WTC11 (cell line): ENCODE data around the gene MAPT. TPM values are rescaled to one million over a fixed set of nuclear protein-coding genes. Genes with fewer than 3 reads are reported as not detected.

Experiments used
- ATAC-seq: fragments of 200-7000 bp; cut with Tn5 transposase; 2 replicates; pipeline ENCODE4 v1.10.0; 2021; ENCODE audit warnings: mild to moderate bottlenecking, moderate library complexity
- CTCF ChIA-PET: fragments of 300-600 bp; sonication (Branson Sonifier 250); formaldehyde crosslinking; loops from one replicate; lab custom pipeline; 2021; ENCODE audit warnings: antibody characterized with exemption; lab: Charles Lee
- POLR2A ChIA-PET: fragments of 350-600 bp; sonication (Branson Sonifier 250); formaldehyde crosslinking; loops from one replicate; lab custom pipeline; 2021; ENCODE audit warnings: antibody characterized with exemption; lab: Charles Lee
- DNase-seq: peaks from one replicate; pipeline ENCODE4 v3.0.0; 2021; ENCODE audit warnings: low spot score
- H3K27ac Mint-ChIP-seq: 2 replicates; pipeline ENCODE4 v1.8.0; 2021; ENCODE audit warnings: mixed read lengths
- H3K27me3 Mint-ChIP-seq: 2 replicates; pipeline ENCODE4 v1.8.0; 2021; ENCODE audit warnings: low read depth, mild to moderate bottlenecking, moderate library complexity, mixed read lengths
- H3K36me3 Mint-ChIP-seq: 2 replicates; pipeline ENCODE4 v1.8.0; 2021; ENCODE audit warnings: mixed read lengths
- H3K4me1 Mint-ChIP-seq: 2 replicates; pipeline ENCODE4 v1.8.0; 2022; ENCODE audit warnings: mixed read lengths
- H3K4me3 Mint-ChIP-seq: 2 replicates; pipeline ENCODE4 v1.8.0; 2021; ENCODE audit warnings: mild to moderate bottlenecking, moderate library complexity, mixed read lengths
- H3K9me3 Mint-ChIP-seq: 2 replicates; pipeline ENCODE4 v1.8.0; 2021; ENCODE audit warnings: mixed read lengths
- CBFB ChIP-seq: sonication (generic); formaldehyde crosslinking; IDR thresholded peaks from 2 replicates; pipeline ENCODE4 v1.8.1; 2022; ENCODE audit warnings: mild to moderate bottlenecking, low read depth, missing genetic modification reagents
- ETV6 ChIP-seq: sonication (generic); formaldehyde crosslinking; IDR thresholded peaks from 2 replicates; pipeline ENCODE4 v1.8.1; 2022; ENCODE audit warnings: mild to moderate bottlenecking, missing genetic modification reagents
- FOXP1 ChIP-seq: sonication (generic); formaldehyde crosslinking; IDR thresholded peaks from 2 replicates; pipeline ENCODE4 v1.8.0; 2022; ENCODE audit warnings: missing genetic modification reagents, mild to moderate bottlenecking, moderate library complexity, borderline replicate concordance
- JUN ChIP-seq: sonication (generic); formaldehyde crosslinking; IDR thresholded peaks from 2 replicates; pipeline ENCODE4 v1.8.0; 2023; ENCODE audit warnings: mild to moderate bottlenecking, missing genetic modification reagents
- KAT7 ChIP-seq: sonication (generic); formaldehyde crosslinking; IDR thresholded peaks from 2 replicates; pipeline ENCODE4 v1.8.1; 2023; ENCODE audit warnings: missing genetic modification reagents, mild to moderate bottlenecking, borderline replicate concordance
- SMAD3 ChIP-seq: sonication (generic); formaldehyde crosslinking; IDR thresholded peaks from 2 replicates; pipeline ENCODE4 v1.8.0; 2022; ENCODE audit warnings: missing genetic modification reagents, mild to moderate bottlenecking, borderline replicate concordance
- ZBTB21 ChIP-seq: sonication (generic); formaldehyde crosslinking; IDR thresholded peaks from 2 replicates; pipeline ENCODE4 v1.8.1; 2023; ENCODE audit warnings: mild to moderate bottlenecking, missing genetic modification reagents, borderline replicate concordance
- ZNF219 ChIP-seq: sonication (generic); formaldehyde crosslinking; IDR thresholded peaks from 2 replicates; pipeline ENCODE4 v1.8.0; 2023; ENCODE audit warnings: missing genetic modification reagents, mild to moderate bottlenecking, borderline replicate concordance
- ZNF317 ChIP-seq: sonication (generic); formaldehyde crosslinking; IDR thresholded peaks from 2 replicates; pipeline ENCODE4 v1.8.1; 2023; ENCODE audit warnings: low read depth, mild to moderate bottlenecking, moderate library complexity, missing genetic modification reagents, borderline replicate concordance
- ZNF396 ChIP-seq: fragments of 250-450 bp; sonication (Bioruptor Pico); IDR thresholded peaks from 2 replicates; pipeline ENCODE4 v1.8.0; 2021; ENCODE audit warnings: mild to moderate bottlenecking, moderate library complexity, borderline replicate concordance
- ZNF416 ChIP-seq: fragments of 250-450 bp; sonication (Bioruptor Pico); IDR thresholded peaks from 2 replicates; pipeline ENCODE4 v1.9.0; 2021; ENCODE audit warnings: mild to moderate bottlenecking, inconsistent platforms
- total RNA-seq: library from RNA; stranded (reverse); gene quantifications from 3 replicates; pipeline ENCODE4 v1.2.3, GENCODE V29; 2021
- TF ChIP-seq, protein P1 (sequence below): sonication (generic); formaldehyde crosslinking; IDR thresholded peaks from 2 replicates; pipeline ENCODE4 v1.8.1; 2023; ENCODE audit warnings: mild to moderate bottlenecking, missing genetic modification reagents
- TF ChIP-seq, protein P2 (sequence below): sonication (generic); formaldehyde crosslinking; conservative IDR thresholded peaks from 2 replicates; pipeline ENCODE4 v1.8.1; 2023; ENCODE audit warnings: mild to moderate bottlenecking, low read depth, missing genetic modification reagents, moderate library complexity
- TF ChIP-seq, protein P3 (sequence below): sonication (generic); formaldehyde crosslinking; IDR thresholded peaks from 2 replicates; pipeline ENCODE4 v1.8.1; 2023; ENCODE audit warnings: mild to moderate bottlenecking, missing genetic modification reagents, borderline replicate concordance
- TF ChIP-seq, protein P4 (sequence below): sonication (generic); formaldehyde crosslinking; IDR thresholded peaks from 2 replicates; pipeline ENCODE4 v1.8.0; 2022; ENCODE audit warnings: mild to moderate bottlenecking, missing genetic modification reagents
- TF ChIP-seq, protein P5 (sequence below): sonication (generic); formaldehyde crosslinking; IDR thresholded peaks from 2 replicates; pipeline ENCODE4 v1.8.0; 2022; ENCODE audit warnings: mild to moderate bottlenecking, missing genetic modification reagents
- TF ChIP-seq, protein P6 (sequence below): fragments of 250-450 bp; sonication (Bioruptor Pico); IDR thresholded peaks from 2 replicates; pipeline ENCODE4 v1.9.0; 2021; ENCODE audit warnings: moderate library complexity, mild to moderate bottlenecking, inconsistent platforms, borderline replicate concordance
- TF ChIP-seq, protein P7 (sequence below): fragments of 250-450 bp; sonication (Bioruptor Pico); IDR thresholded peaks from 2 replicates; pipeline ENCODE4 v1.9.0; 2021; ENCODE audit warnings: mild to moderate bottlenecking
- TF ChIP-seq, protein P8 (sequence below): sonication (generic); formaldehyde crosslinking; IDR thresholded peaks from 2 replicates; pipeline ENCODE4 v1.8.1; 2022; ENCODE audit warnings: missing genetic modification reagents, borderline replicate concordance

MAPT gene
- total RNA-seq, 1 experiment from 2014 or later, result 2.2 TPM

DNA sequence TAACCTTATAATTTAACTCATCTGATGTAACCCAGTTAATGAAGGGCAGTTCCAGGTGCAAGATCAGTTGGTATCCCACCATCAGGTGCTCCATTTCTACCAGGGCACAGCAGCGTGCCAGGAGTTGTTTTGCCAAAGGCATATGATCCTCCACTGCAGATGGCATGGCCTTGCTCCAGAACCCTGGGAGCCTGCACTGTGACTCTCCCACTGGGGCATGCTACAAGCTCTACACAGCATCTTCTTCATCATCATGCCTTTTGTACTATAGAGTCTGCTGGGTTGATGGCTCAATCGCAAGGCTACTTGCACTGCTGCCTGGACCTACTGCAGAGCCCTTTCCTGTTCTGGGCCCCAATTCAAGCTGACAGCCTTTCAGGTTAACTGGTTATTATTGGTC is 11.3 kb upstream of the MAPT start:
- peaks cover 19% of the 10 kb centered on the region for H3K27me3 Mint-ChIP-seq
- DNase-seq (no peak), ATAC-seq (no peak)
- TF ChIP-seq CBFB (CRISPR knock-in tag), result no peak
- TF ChIP-seq KAT7 (CRISPR knock-in tag), result no peak
- TF ChIP-seq, protein P1, sequence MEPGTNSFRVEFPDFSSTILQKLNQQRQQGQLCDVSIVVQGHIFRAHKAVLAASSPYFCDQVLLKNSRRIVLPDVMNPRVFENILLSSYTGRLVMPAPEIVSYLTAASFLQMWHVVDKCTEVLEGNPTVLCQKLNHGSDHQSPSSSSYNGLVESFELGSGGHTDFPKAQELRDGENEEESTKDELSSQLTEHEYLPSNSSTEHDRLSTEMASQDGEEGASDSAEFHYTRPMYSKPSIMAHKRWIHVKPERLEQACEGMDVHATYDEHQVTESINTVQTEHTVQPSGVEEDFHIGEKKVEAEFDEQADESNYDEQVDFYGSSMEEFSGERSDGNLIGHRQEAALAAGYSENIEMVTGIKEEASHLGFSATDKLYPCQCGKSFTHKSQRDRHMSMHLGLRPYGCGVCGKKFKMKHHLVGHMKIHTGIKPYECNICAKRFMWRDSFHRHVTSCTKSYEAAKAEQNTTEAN, result no peak
- TF ChIP-seq ETV6, result no peak
- no peak for TF ChIP-seq FOXP1 (CRISPR knock-in tag)
- no peak for TF ChIP-seq ZNF396 (CRISPR knock-in tag)
- TF ChIP-seq, protein P2, sequence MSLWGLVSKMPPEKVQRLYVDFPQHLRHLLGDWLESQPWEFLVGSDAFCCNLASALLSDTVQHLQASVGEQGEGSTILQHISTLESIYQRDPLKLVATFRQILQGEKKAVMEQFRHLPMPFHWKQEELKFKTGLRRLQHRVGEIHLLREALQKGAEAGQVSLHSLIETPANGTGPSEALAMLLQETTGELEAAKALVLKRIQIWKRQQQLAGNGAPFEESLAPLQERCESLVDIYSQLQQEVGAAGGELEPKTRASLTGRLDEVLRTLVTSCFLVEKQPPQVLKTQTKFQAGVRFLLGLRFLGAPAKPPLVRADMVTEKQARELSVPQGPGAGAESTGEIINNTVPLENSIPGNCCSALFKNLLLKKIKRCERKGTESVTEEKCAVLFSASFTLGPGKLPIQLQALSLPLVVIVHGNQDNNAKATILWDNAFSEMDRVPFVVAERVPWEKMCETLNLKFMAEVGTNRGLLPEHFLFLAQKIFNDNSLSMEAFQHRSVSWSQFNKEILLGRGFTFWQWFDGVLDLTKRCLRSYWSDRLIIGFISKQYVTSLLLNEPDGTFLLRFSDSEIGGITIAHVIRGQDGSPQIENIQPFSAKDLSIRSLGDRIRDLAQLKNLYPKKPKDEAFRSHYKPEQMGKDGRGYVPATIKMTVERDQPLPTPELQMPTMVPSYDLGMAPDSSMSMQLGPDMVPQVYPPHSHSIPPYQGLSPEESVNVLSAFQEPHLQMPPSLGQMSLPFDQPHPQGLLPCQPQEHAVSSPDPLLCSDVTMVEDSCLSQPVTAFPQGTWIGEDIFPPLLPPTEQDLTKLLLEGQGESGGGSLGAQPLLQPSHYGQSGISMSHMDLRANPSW, result no peak
- TF ChIP-seq, protein P3, sequence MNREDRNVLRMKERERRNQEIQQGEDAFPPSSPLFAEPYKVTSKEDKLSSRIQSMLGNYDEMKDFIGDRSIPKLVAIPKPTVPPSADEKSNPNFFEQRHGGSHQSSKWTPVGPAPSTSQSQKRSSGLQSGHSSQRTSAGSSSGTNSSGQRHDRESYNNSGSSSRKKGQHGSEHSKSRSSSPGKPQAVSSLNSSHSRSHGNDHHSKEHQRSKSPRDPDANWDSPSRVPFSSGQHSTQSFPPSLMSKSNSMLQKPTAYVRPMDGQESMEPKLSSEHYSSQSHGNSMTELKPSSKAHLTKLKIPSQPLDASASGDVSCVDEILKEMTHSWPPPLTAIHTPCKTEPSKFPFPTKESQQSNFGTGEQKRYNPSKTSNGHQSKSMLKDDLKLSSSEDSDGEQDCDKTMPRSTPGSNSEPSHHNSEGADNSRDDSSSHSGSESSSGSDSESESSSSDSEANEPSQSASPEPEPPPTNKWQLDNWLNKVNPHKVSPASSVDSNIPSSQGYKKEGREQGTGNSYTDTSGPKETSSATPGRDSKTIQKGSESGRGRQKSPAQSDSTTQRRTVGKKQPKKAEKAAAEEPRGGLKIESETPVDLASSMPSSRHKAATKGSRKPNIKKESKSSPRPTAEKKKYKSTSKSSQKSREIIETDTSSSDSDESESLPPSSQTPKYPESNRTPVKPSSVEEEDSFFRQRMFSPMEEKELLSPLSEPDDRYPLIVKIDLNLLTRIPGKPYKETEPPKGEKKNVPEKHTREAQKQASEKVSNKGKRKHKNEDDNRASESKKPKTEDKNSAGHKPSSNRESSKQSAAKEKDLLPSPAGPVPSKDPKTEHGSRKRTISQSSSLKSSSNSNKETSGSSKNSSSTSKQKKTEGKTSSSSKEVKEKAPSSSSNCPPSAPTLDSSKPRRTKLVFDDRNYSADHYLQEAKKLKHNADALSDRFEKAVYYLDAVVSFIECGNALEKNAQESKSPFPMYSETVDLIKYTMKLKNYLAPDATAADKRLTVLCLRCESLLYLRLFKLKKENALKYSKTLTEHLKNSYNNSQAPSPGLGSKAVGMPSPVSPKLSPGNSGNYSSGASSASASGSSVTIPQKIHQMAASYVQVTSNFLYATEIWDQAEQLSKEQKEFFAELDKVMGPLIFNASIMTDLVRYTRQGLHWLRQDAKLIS (CRISPR knock-in tag), result no peak
- no peak for TF ChIP-seq JUN
- TF ChIP-seq, protein P4, sequence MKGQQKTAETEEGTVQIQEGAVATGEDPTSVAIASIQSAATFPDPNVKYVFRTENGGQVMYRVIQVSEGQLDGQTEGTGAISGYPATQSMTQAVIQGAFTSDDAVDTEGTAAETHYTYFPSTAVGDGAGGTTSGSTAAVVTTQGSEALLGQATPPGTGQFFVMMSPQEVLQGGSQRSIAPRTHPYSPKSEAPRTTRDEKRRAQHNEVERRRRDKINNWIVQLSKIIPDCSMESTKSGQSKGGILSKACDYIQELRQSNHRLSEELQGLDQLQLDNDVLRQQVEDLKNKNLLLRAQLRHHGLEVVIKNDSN (CRISPR knock-in tag), result no peak
- ChIA-PET POLR2A (no interaction called here), CTCF (no interaction called here)
- H3K27ac Mint-ChIP-seq, result no peak overlapping the region
- no peaks in the 10 kb centered on the region for H3K9me3 Mint-ChIP-seq
- H3K36me3 Mint-ChIP-seq, result no peaks in the 10 kb centered on the region
- no peak overlapping the region for H3K4me3 Mint-ChIP-seq
- no peaks in the 10 kb centered on the region for H3K4me1 Mint-ChIP-seq

DNA sequence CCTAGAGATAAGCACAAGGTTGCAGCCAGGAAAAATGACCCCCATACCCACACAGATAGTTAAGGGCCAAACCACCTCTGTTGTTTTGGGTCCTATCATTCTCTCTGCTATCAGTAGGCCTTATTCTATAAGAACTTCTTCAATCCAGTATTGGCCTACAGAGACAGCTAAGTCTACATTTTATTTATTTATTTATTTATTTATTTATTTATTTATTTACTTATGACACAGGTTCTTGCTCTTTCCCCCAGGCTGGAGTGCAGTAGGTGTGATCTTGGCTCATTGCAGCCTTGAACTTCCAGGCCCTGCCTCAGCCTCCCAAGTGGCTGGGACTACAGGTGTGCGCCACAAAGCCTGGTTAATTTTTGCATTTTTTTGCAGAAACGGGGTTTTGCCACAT is 7.5 kb upstream of the MAPT start:
- ChIA-PET POLR2A (no interaction called here), CTCF (no interaction called here)
- Mint-ChIP-seq H3K27me3 (peaks cover 22% of the 10 kb centered on the region), H3K9me3 (no peaks in the 10 kb centered on the region), H3K36me3 (no peaks in the 10 kb centered on the region), H3K27ac (no peak overlapping the region), H3K4me1 (no peaks in the 10 kb centered on the region), H3K4me3 (no peak overlapping the region)
- no peak for ATAC-seq
- DNase-seq, result no peak
- TF ChIP-seq ZNF416 (CRISPR knock-in tag) (no peak), ZNF317 (CRISPR knock-in tag) (no peak), ZBTB21 (CRISPR knock-in tag) (no peak), ZNF219 (no peak), SMAD3 (no peak)
- TF ChIP-seq, protein P5, sequence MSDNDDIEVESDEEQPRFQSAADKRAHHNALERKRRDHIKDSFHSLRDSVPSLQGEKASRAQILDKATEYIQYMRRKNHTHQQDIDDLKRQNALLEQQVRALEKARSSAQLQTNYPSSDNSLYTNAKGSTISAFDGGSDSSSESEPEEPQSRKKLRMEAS (CRISPR knock-in tag), result no peak
- TF ChIP-seq, protein P6, sequence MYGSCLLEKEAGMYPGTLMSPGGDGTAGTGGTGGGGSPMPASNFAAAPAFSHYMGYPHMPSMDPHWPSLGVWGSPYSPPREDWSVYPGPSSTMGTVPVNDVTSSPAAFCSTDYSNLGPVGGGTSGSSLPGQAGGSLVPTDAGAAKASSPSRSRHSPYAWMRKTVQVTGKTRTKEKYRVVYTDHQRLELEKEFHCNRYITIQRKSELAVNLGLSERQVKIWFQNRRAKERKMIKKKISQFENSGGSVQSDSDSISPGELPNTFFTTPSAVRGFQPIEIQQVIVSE (CRISPR knock-in tag), result no peak
- TF ChIP-seq, protein P7, sequence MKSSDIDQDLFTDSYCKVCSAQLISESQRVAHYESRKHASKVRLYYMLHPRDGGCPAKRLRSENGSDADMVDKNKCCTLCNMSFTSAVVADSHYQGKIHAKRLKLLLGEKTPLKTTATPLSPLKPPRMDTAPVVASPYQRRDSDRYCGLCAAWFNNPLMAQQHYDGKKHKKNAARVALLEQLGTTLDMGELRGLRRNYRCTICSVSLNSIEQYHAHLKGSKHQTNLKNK, result no peak
- TF ChIP-seq, protein P8, sequence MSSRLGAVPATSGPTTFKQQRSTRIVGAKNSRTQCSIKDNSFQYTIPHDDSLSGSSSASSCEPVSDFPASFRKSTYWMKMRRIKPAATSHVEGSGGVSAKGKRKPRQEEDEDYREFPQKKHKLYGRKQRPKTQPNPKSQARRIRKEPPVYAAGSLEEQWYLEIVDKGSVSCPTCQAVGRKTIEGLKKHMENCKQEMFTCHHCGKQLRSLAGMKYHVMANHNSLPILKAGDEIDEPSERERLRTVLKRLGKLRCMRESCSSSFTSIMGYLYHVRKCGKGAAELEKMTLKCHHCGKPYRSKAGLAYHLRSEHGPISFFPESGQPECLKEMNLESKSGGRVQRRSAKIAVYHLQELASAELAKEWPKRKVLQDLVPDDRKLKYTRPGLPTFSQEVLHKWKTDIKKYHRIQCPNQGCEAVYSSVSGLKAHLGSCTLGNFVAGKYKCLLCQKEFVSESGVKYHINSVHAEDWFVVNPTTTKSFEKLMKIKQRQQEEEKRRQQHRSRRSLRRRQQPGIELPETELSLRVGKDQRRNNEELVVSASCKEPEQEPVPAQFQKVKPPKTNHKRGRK, result no peak
